GM23338 (cell line): ENCODE data around the gene ME3. TPM values are rescaled to one million over a fixed set of nuclear protein-coding genes. Genes with fewer than 3 reads are reported as not detected.

ENCODE experiments used
- ATAC-seq: fragments of 200-7000 bp; cut with Tn5 transposase; 3 replicates; pipeline ENCODE4 v1.9.1; 2020
- DNase-seq: peaks from one replicate; pipeline ENCODE4 v3.0.0-alpha.2; 2015; ENCODE audit warnings: low spot score
- H2AFZ ChIP-seq: fragments of 200-600 bp; sonication (generic); 2 replicates; pipeline ENCODE4 v1.8.0; 2016; ENCODE audit warnings: antibody characterized with exemption, mild to moderate bottlenecking, moderate library complexity
- H3F3A ChIP-seq: fragments of 200-600 bp; sonication (generic); replicated peaks from 2 replicates; pipeline ENCODE4 v1.8.0; 2017; ENCODE audit warnings: antibody characterized with exemption, mixed run types, low read depth
- H3K27ac ChIP-seq: fragments of 200-600 bp; sonication (generic); 2 replicates; pipeline ENCODE4 v1.6.1; 2016; ENCODE audit warnings: low read depth
- H3K27me3 ChIP-seq: fragments of 200-600 bp; sonication (generic); 2 replicates; pipeline ENCODE4 v1.8.0; 2016; ENCODE audit warnings: mild to moderate bottlenecking, mixed run types, moderate library complexity; ENCODE audit not compliant: insufficient read depth
- H3K36me3 ChIP-seq: fragments of 200-600 bp; sonication (generic); 2 replicates; pipeline ENCODE4 v1.8.0; 2016; ENCODE audit warnings: mild to moderate bottlenecking; ENCODE audit not compliant: insufficient read depth
- H3K4me1 ChIP-seq: fragments of 200-600 bp; sonication (generic); 2 replicates; pipeline ENCODE4 v1.8.0; 2016; ENCODE audit warnings: mild to moderate bottlenecking, moderate library complexity; ENCODE audit not compliant: insufficient read depth
- H3K4me2 ChIP-seq: fragments of 200-600 bp; sonication (generic); 2 replicates; pipeline ENCODE4 v1.7.1; 2017; ENCODE audit warnings: mixed run types
- H3K4me3 ChIP-seq: fragments of 200-600 bp; sonication (generic); 2 replicates; pipeline ENCODE4 v1.6.1; 2016; ENCODE audit warnings: mixed run types
- H3K79me2 ChIP-seq: fragments of 200-600 bp; sonication (generic); replicated peaks from 2 replicates; pipeline ENCODE4 v1.8.0; 2017; ENCODE audit warnings: mild to moderate bottlenecking; ENCODE audit not compliant: insufficient read depth
- H3K9me2 ChIP-seq: fragments of 200-600 bp; sonication (generic); 2 replicates; pipeline ENCODE4 v1.8.0; 2017; ENCODE audit not compliant: insufficient read depth
- H4K20me1 ChIP-seq: fragments of 200-600 bp; sonication (generic); replicated peaks from 2 replicates; pipeline ENCODE4 v1.8.0; 2017; ENCODE audit warnings: mild to moderate bottlenecking; ENCODE audit not compliant: insufficient read depth
- H3K27ac Mint-ChIP-seq: 2 replicates; pipeline ENCODE4 v1.8.0; 2020; ENCODE audit warnings: inconsistent platforms, mild to moderate bottlenecking, moderate library complexity, mixed read lengths
- H3K27me3 Mint-ChIP-seq: 3 replicates; pipeline ENCODE4 v1.8.0; 2022; ENCODE audit warnings: low read depth, mild to moderate bottlenecking, moderate library complexity, mixed read lengths, inconsistent platforms; ENCODE audit not compliant: insufficient read depth, poor library complexity
- H3K36me3 Mint-ChIP-seq: 3 replicates; pipeline ENCODE4 v1.8.0; 2021; ENCODE audit warnings: low read depth, mild to moderate bottlenecking, inconsistent platforms, moderate library complexity, mixed read lengths
- H3K4me1 Mint-ChIP-seq: 3 replicates; pipeline ENCODE4 v1.8.0; 2020; ENCODE audit warnings: mild to moderate bottlenecking, inconsistent platforms, mixed read lengths
- H3K4me3 Mint-ChIP-seq: 3 replicates; pipeline ENCODE4 v1.8.0; 2021; ENCODE audit warnings: moderate library complexity, mild to moderate bottlenecking, inconsistent platforms, mixed read lengths
- H3K9me3 Mint-ChIP-seq: 3 replicates; pipeline ENCODE4 v1.8.0; 2020; ENCODE audit warnings: moderate library complexity, mild to moderate bottlenecking, inconsistent platforms, mixed read lengths
- CREB1 ChIP-seq: fragments of 250-450 bp; sonication (Bioruptor Pico); IDR thresholded peaks from 2 replicates; pipeline ENCODE4 v1.5.0; 2020; ENCODE audit warnings: low read depth, mild to moderate bottlenecking, moderate library complexity
- EZH2 ChIP-seq: fragments of 200-600 bp; sonication (generic); IDR thresholded peaks from one replicate; pipeline ENCODE4 v1.8.0; 2017; ENCODE audit warnings: antibody characterized with exemption, mild to moderate bottlenecking, low read depth; ENCODE audit not compliant: unreplicated experiment
- JUNB ChIP-seq: IDR thresholded peaks from one replicate; pipeline ENCODE4 v1.6.1; 2016; ENCODE audit warnings: antibody characterized with exemption; ENCODE audit not compliant: unreplicated experiment
- NANOG ChIP-seq: IDR thresholded peaks from 2 replicates; pipeline ENCODE4 v1.6.1; 2016; ENCODE audit warnings: antibody characterized with exemption, borderline replicate concordance
- POLR2AphosphoS5 ChIP-seq: IDR thresholded peaks from 2 replicates; pipeline ENCODE4 v1.6.1; 2016; ENCODE audit warnings: antibody characterized with exemption, low read depth
- STAT1 ChIP-seq: IDR thresholded peaks from one replicate; pipeline ENCODE4 v1.6.1; 2016; ENCODE audit warnings: antibody characterized with exemption; ENCODE audit not compliant: unreplicated experiment
- ZNF114 ChIP-seq: fragments of 250-450 bp; sonication (Bioruptor Pico); IDR thresholded peaks from 2 replicates; pipeline ENCODE4 v1.5.0; 2020; ENCODE audit warnings: mild to moderate bottlenecking, moderate library complexity
- ZNF331 ChIP-seq: fragments of 250-450 bp; sonication (Bioruptor Pico); IDR thresholded peaks from 2 replicates; pipeline ENCODE4 v1.5.0; 2020; ENCODE audit warnings: low read depth, mild to moderate bottlenecking, moderate library complexity
- polyA plus RNA-seq: library from polyadenylated mRNA; unstranded; fragments of >200 nt; fragmentation: Nextera tagmentation; extraction: Ambion mirVana; gene quantifications from 2 replicates; pipeline ENCODE4 v1.2.1, GENCODE V29; 2016
- total RNA-seq: library from RNA; depleted of rRNA; stranded (reverse); fragments of >200 nt; shearing (Covaris generic); gene quantifications from 2 replicates; pipeline ENCODE4 v1.2.3, GENCODE V29; 2014
- TF ChIP-seq, protein P1 (sequence below), 2 experiments: fragments of 200-600 bp in 1 of 2; sonication (generic) in 1 of 2; conservative IDR thresholded peaks; 2 replicates each; pipeline versions ENCODE4 v1.5.1 to v1.6.1; 2016 to 2017; ENCODE audit warnings: antibody characterized with exemption in 2 of 2, low read depth in 2 of 2, mild to moderate bottlenecking in 2 of 2, moderate library complexity in 1 of 2
- TF ChIP-seq, protein P2 (sequence below): IDR thresholded peaks from one replicate; pipeline ENCODE4 v1.6.1; 2018; ENCODE audit warnings: antibody characterized with exemption; ENCODE audit not compliant: unreplicated experiment
- TF ChIP-seq, protein P3 (sequence below): IDR thresholded peaks from 2 replicates; pipeline ENCODE4 v1.6.1; 2016; ENCODE audit warnings: antibody characterized with exemption

The ME3 gene
- total and polyA plus RNA-seq, 2 experiments from 2014 or later = 1.3 to 4.0 TPM

DNA sequence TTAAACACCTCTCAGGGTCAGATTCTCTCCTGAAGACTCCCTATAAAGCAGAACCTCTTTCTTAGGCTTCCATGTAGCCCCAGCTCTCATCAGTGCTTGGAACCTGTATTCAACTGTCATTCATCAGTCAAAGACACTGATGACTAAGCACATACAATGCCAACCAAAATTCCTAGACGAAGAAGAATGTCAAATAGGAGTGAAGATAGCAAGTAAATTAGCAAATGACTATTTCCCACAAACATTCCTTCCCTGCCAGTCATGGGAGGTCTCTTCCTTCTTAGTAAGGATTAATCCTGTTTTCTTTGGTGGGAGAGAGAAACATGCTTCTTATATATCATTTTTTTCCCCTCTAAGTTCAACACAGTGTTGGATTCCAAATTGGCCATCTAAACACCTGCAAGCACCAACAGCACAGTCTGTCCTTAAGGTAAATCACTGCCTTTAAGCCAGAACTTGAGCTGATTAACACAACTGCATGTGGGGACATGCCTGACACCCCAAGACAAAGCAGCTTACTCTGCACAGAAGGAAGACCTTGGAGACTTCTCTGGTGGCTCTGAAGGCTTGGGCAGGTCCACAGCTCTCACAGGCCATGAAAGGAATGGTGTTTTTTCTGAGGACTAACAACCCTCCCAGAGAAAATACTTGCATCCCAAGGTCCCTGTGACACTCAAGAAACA lies 47.5 kb upstream of the ME3 start (continued):
- TF ChIP-seq, protein P1, sequence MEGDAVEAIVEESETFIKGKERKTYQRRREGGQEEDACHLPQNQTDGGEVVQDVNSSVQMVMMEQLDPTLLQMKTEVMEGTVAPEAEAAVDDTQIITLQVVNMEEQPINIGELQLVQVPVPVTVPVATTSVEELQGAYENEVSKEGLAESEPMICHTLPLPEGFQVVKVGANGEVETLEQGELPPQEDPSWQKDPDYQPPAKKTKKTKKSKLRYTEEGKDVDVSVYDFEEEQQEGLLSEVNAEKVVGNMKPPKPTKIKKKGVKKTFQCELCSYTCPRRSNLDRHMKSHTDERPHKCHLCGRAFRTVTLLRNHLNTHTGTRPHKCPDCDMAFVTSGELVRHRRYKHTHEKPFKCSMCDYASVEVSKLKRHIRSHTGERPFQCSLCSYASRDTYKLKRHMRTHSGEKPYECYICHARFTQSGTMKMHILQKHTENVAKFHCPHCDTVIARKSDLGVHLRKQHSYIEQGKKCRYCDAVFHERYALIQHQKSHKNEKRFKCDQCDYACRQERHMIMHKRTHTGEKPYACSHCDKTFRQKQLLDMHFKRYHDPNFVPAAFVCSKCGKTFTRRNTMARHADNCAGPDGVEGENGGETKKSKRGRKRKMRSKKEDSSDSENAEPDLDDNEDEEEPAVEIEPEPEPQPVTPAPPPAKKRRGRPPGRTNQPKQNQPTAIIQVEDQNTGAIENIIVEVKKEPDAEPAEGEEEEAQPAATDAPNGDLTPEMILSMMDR (conservative IDR thresholded peaks at IDR 0.05; ENCODE audit: low read depth in 2 of 2) = no peak
- TF ChIP-seq STAT1 (no peak), NANOG (no peak), ZNF331 (CRISPR knock-in tag) (no peak), ZNF114 (CRISPR knock-in tag) (no peak)

DNA sequence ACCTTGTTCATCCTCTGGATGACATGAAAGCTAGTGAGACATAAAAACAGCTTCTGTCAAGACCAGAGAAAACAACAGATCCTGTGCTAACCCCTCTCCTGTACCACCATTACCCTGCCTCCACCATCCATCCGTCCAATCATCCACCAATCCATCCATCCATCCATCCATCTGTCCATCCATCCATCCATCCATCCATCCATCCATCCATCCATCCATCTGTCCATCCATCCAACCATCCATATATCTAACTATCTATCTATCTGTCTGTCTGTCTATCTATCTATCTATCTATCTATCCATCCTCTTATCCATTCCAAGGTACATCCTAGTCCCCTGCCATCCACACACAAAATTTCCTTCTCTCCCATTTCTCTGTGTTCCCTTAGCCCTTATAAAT lies 46.6 kb upstream of the ME3 start:
- Histone ChIP-seq H2AFZ (no peak overlapping the region), H3F3A (no peaks in the 10 kb centered on the region), H3K4me3 (no peak overlapping the region), H3K4me1 (0 out of 2 replicates have a peak, but pooled peaks cover 3% of the 10 kb centered on the region), H3K36me3 (no peaks in the 10 kb centered on the region), H4K20me1 (no peaks in the 10 kb centered on the region), H3K27me3 (no peaks in the 10 kb centered on the region), H3K9me2 (no peaks in the 10 kb centered on the region), H3K79me2 (no peaks in the 10 kb centered on the region), H3K4me2 (no peak overlapping the region), H3K27ac (no peak overlapping the region)
- no peak overlapping the region for H3K4me3 Mint-ChIP-seq
- no peak for TF ChIP-seq ZNF114 (CRISPR knock-in tag)
- no peak for TF ChIP-seq CREB1 (CRISPR knock-in tag)
- TF ChIP-seq ZNF331 (CRISPR knock-in tag) = no peak
- no peak for TF ChIP-seq JUNB
- no peak for TF ChIP-seq EZH2
- TF ChIP-seq, protein P2, sequence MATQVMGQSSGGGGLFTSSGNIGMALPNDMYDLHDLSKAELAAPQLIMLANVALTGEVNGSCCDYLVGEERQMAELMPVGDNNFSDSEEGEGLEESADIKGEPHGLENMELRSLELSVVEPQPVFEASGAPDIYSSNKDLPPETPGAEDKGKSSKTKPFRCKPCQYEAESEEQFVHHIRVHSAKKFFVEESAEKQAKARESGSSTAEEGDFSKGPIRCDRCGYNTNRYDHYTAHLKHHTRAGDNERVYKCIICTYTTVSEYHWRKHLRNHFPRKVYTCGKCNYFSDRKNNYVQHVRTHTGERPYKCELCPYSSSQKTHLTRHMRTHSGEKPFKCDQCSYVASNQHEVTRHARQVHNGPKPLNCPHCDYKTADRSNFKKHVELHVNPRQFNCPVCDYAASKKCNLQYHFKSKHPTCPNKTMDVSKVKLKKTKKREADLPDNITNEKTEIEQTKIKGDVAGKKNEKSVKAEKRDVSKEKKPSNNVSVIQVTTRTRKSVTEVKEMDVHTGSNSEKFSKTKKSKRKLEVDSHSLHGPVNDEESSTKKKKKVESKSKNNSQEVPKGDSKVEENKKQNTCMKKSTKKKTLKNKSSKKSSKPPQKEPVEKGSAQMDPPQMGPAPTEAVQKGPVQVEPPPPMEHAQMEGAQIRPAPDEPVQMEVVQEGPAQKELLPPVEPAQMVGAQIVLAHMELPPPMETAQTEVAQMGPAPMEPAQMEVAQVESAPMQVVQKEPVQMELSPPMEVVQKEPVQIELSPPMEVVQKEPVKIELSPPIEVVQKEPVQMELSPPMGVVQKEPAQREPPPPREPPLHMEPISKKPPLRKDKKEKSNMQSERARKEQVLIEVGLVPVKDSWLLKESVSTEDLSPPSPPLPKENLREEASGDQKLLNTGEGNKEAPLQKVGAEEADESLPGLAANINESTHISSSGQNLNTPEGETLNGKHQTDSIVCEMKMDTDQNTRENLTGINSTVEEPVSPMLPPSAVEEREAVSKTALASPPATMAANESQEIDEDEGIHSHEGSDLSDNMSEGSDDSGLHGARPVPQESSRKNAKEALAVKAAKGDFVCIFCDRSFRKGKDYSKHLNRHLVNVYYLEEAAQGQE = no peak
- TF ChIP-seq, protein P3, sequence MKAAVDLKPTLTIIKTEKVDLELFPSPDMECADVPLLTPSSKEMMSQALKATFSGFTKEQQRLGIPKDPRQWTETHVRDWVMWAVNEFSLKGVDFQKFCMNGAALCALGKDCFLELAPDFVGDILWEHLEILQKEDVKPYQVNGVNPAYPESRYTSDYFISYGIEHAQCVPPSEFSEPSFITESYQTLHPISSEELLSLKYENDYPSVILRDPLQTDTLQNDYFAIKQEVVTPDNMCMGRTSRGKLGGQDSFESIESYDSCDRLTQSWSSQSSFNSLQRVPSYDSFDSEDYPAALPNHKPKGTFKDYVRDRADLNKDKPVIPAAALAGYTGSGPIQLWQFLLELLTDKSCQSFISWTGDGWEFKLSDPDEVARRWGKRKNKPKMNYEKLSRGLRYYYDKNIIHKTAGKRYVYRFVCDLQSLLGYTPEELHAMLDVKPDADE = no peak
- TF ChIP-seq POLR2AphosphoS5 = no peak
- H3K27me3 Mint-ChIP-seq = no peaks in the 10 kb centered on the region
- no peaks in the 10 kb centered on the region for H3K4me1 Mint-ChIP-seq
- H3K9me3 Mint-ChIP-seq = peaks cover 13% of the 10 kb centered on the region; the same call in 2 of the 3 replicates
- ATAC-seq (no peak), DNase-seq (no peak)
- no peaks in the 10 kb centered on the region for H3K36me3 Mint-ChIP-seq
- H3K27ac Mint-ChIP-seq = no peak overlapping the region
